ENCODE results near the gene MAGED1.

Gene MAGED1

GRCh38 chrX:51892921-51893745 lies at the start of gene MAGED1:
Gene MAGED1, plus strand, starts transcription at chrX:51893623. Its CDS starts 682 bp downstream, at chrX:51894305.
- DNase-seq: peak; percentile 47 to 55

GRCh38 chrX:51847463-51847862 lies 46.0 kb upstream of the MAGED1 start:
- DNase-seq: no peak

GRCh38 chrX:51851507-51852085 lies 41.8 kb upstream of the MAGED1 start:
- DNase-seq: no peak

- no peak for DNase-seq
These were observed 41.3 kb upstream of the MAGED1 start for GRCh38 chrX:51852096-51852495.

- no peak for DNase-seq
These were observed 40.8 kb upstream of the MAGED1 start for GRCh38 chrX:51852621-51853020.

GRCh38 chrX:51853251-51853650 lies 40.2 kb upstream of the MAGED1 start:
- DNase-seq: no peak

- DNase-seq: no peak
These were observed 37.7 kb upstream of the MAGED1 start for GRCh38 chrX:51855698-51856097.

- DNase-seq: no peak
These were observed 36.2 kb upstream of the MAGED1 start for GRCh38 chrX:51857159-51857733.

- no peak for DNase-seq
These were observed 32.7 kb upstream of the MAGED1 start for GRCh38 chrX:51860679-51861078.

- no peak for DNase-seq
These were observed 30.5 kb upstream of the MAGED1 start for GRCh38 chrX:51862920-51863319.

GRCh38 chrX:51866210-51866609 lies 27.2 kb upstream of the MAGED1 start:
- DNase-seq: no peak

GRCh38 chrX:51867626-51868025 lies 25.8 kb upstream of the MAGED1 start:
- DNase-seq: no peak

GRCh38 chrX:51870354-51870753 lies 23.1 kb upstream of the MAGED1 start:
- no peak for DNase-seq

GRCh38 chrX:51874123-51874522 lies 19.3 kb upstream of the MAGED1 start:
- DNase-seq: no peak

- no peak for DNase-seq
These were observed 17.0 kb upstream of the MAGED1 start for GRCh38 chrX:51876441-51876840.

GRCh38 chrX:51878056-51878455 lies 15.4 kb upstream of the MAGED1 start:
- DNase-seq: no peak

GRCh38 chrX:51889851-51890250 lies 3.6 kb upstream of the MAGED1 start:
- no peak for DNase-seq

GRCh38 chrX:51891245-51891644 lies 2.2 kb upstream of the MAGED1 start:
- no peak for DNase-seq

GRCh38 chrX:51891821-51892551 lies 1.4 kb upstream of the MAGED1 start:
- no peak for DNase-seq

- no peak for DNase-seq
These were observed 691 bp downstream of the MAGED1 start for GRCh38 chrX:51893931-51894696.

GRCh38 chrX:51894697-51895336 lies 1.4 kb downstream of the MAGED1 start:
- DNase-seq: no peak

GRCh38 chrX:51896626-51897025 lies 3.2 kb downstream of the MAGED1 start:
- DNase-seq: no peak

Data from NCI-H187 (cell line).